GM12801 (cell line): ENCODE data around the gene ABCA6.

Experiments
- TF ChIP-seq, protein P1 (sequence below): IDR thresholded peaks from one replicate; pipeline ENCODE4 v1.5.1; 2011; ENCODE audit warnings: control low read depth; ENCODE audit not compliant: insufficient read length; ENCODE audit errors: extremely low read depth

ABCA6 gene

DNA sequence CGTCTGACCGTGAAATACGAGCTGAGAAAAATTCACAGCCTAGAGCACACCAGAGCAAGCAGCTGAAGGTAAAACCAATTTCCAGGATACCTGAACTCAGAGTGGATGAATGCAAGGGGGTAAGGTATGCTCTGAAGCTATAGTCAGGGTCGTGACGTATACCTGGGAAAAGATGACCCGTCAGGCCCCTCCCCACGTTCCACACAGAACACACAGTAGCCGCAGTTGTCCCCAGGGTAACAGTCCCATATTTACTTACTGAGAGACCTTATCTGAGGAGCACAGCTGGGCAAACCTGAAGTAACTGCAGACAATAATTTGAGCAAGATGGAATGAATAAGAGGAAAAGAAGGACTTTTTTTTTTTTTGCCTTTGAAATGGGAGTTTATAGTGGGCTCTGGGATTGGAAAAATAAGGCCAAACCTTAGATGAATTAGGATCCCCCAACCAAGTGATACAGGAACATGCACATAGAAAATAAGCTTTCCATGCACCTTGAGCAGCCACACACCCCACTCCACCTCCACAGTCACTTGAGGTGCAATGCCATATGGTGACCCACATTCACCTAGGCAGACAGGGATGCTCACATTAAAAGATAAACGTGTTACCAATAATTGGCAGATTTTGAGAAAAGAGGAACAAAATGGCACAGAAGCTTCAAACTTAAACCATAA lies 38.0 kb downstream of the ABCA6 start:
- TF ChIP-seq, protein P1, sequence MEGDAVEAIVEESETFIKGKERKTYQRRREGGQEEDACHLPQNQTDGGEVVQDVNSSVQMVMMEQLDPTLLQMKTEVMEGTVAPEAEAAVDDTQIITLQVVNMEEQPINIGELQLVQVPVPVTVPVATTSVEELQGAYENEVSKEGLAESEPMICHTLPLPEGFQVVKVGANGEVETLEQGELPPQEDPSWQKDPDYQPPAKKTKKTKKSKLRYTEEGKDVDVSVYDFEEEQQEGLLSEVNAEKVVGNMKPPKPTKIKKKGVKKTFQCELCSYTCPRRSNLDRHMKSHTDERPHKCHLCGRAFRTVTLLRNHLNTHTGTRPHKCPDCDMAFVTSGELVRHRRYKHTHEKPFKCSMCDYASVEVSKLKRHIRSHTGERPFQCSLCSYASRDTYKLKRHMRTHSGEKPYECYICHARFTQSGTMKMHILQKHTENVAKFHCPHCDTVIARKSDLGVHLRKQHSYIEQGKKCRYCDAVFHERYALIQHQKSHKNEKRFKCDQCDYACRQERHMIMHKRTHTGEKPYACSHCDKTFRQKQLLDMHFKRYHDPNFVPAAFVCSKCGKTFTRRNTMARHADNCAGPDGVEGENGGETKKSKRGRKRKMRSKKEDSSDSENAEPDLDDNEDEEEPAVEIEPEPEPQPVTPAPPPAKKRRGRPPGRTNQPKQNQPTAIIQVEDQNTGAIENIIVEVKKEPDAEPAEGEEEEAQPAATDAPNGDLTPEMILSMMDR = no peak

DNA sequence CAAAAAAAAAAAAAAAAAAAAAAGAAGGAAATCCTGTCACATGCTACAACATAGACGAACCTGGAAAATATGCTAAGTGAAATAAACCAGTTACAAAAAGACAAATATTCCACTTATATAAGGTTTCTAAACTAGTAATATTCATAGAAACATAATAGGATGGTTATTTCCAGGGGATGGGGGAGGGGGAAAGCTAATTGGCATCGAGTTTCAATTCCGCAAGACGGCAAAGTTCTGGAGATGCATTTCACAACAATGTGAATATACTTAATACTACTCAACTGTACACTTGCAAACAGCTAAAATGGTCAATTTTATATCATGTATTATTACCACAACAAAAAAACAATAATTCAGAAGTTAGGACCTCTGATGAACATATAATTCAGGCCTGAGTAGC lies 43.1 kb downstream of the ABCA6 start:
- TF ChIP-seq, protein P1 = no peak

DNA sequence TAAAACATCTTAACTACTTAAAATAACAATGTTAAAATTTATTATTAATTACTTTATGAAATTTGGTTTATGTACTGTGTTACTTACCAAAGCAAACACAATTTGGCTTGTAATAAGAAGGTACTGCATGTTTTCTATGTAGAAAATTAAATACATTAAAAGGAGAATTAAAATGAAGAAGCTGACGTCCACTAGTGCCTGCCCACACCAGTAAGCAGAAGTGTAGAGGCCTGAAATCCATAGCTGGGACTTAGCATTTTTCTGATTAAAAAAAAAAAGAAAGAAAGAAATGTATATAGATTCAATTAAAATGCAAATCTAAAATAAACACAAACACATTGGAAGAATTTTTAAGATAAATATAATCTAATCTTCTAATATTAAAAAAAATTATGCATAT lies 45.2 kb downstream of the ABCA6 start:
- TF ChIP-seq, protein P1 = no peak

DNA sequence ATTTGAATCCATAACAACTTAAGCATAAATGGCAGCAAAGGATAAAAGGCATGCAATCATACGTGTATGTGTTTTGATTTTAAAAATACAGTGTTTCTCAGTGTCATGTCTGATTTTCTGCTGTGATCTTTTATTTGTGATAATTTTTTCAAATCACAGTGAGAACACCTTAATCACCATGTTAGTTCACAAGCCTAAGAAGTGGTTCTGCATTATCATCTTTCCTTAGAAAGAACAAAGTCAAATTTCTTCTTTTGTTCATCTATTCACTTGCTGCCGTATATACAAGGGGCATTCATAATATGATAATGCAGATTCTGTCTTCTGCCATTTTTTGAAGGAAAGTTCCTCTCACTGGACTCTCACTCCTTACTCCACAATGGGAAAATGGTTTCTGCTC lies 47.7 kb downstream of the ABCA6 start:
- TF ChIP-seq, protein P1 = no peak

DNA sequence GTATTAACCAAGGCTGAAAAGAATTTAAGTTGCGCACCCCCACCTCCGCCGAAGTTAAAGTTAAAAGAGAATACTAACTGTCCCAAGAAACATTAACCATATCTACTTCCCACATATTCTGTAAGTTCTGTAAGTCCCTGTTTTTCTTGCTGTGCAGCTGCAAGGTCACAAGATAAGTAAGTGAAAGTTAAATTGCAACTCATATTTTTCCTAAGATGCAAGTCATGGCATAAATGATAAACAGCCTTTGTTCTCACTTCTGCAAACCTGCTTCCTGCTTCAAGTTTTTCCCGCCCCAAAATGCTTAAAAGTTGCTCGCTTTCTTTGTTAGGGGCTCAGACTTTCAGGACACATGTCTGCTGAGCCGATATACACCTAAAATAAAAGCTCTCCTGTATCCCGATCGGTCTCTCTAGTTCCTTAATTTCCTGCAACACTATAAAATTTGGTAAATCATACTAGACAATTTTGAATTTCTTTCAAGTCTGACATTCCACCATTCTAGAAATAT lies 48.4 kb downstream of the ABCA6 start:
- TF ChIP-seq, protein P1 = no peak

DNA sequence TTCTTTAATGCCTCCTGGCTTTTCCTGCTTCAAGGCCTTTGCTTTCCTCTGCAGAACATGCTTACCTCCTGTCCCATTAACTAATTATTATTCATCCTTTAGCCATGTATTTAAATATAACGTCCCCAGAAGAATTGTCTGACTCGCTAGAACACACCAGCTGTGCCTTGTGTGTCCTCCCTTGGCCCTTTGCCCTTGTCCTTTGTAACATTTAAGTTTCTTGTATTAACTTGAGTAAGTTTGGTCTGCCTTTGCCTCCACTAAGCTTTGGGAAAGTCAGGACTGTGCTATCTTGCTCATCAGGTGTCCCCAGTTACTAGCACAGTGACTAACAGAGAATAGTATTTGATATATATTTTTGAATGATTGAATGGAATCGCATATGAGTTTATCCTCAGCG lies 51.3 kb downstream of the ABCA6 start:
- TF ChIP-seq, protein P1 = no peak

DNA sequence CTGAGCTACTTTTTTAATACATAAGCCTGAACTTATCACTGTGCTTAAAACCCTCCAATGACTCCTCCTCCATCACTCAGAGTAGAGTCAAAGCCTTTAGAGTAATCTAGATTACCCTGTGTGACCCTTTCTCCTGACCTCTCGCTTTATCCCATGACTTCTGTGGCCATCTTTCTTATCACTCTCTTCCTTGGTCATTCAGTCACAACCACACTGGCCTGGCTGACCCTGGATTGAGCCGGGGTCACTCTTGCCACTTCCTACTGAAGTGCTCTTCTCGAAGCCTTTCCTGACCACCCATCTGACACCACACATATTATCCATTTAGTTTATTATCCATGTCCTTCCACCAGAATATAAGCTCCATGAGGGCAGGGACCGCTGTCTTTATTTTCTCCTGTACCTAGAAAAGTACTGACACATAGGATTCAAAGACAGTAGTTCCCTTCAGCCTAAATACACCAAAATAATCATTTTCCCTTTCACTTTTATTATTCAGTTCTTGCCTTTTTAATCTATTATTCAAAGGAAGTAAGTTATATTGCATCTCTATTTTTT lies 53.0 kb downstream of the ABCA6 start:
- TF ChIP-seq, protein P1 = no peak
